HepG2 (cell line): ENCODE results near the gene SLC16A4. TPM values are rescaled to one million over a fixed set of nuclear protein-coding genes. Genes with fewer than 3 reads are reported as not detected.

Experiments
- ADNP ChIP-seq: sonication (generic); formaldehyde crosslinking; IDR thresholded peaks from 2 replicates; pipeline ENCODE4 v1.4.0; 2020; ENCODE audit warnings: missing genetic modification reagents
- KMT2A ChIP-seq: sonication (generic); formaldehyde crosslinking; IDR thresholded peaks from 2 replicates; pipeline ENCODE4 v1.4.0; 2020; ENCODE audit warnings: missing genetic modification reagents
- MED1 ChIP-seq: sonication (generic); formaldehyde crosslinking; IDR thresholded peaks from 2 replicates; pipeline ENCODE4 v1.4.0; 2020; ENCODE audit warnings: missing genetic modification reagents
- MYC ChIP-seq: sonication (generic); formaldehyde crosslinking; IDR thresholded peaks from 2 replicates; pipeline ENCODE4 v1.9.0; 2021; ENCODE audit warnings: missing genetic modification reagents, borderline replicate concordance
- NRL ChIP-seq: sonication (generic); formaldehyde crosslinking; IDR thresholded peaks from 2 replicates; pipeline ENCODE4 v1.5.0; 2020; ENCODE audit warnings: missing genetic modification reagents, mild to moderate bottlenecking, moderate library complexity, borderline replicate concordance
- POLR2A ChIP-seq, 2 experiments: IDR thresholded peaks; 2 replicates each; pipeline ENCODE4 v1.6.1; 2011; ENCODE audit warnings: low read depth in 2 of 2, low read length in 2 of 2, mild to moderate bottlenecking in 1 of 2, moderate library complexity in 1 of 2; ENCODE audit not compliant: insufficient read depth in 1 of 2
- POLR2G ChIP-seq: fragments of 200-400 bp; formaldehyde crosslinking; IDR thresholded peaks from 2 replicates; pipeline ENCODE4 v1.6.1; 2018; ENCODE audit warnings: mild to moderate bottlenecking, low read depth, low read length, moderate library complexity
- SATB2 ChIP-seq: sonication (generic); formaldehyde crosslinking; IDR thresholded peaks from 2 replicates; pipeline ENCODE4 v1.5.0; 2020; ENCODE audit warnings: missing genetic modification reagents
- THYN1 ChIP-seq: sonication (generic); formaldehyde crosslinking; IDR thresholded peaks from 2 replicates; pipeline ENCODE4 v1.8.1; 2023; ENCODE audit warnings: low read depth, mild to moderate bottlenecking, moderate library complexity, missing genetic modification reagents, borderline replicate concordance
- ZBTB21 ChIP-seq: sonication (generic); formaldehyde crosslinking; IDR thresholded peaks from 2 replicates; pipeline ENCODE4 v1.4.0; 2020; ENCODE audit warnings: missing genetic modification reagents
- ZFP36 ChIP-seq: fragments of 150-350 bp; IDR thresholded peaks from 2 replicates; pipeline ENCODE4 v1.6.1; 2018; ENCODE audit warnings: borderline replicate concordance, low read length, low read depth; ENCODE audit not compliant: partially characterized antibody
- ZNF253 ChIP-seq: sonication (generic); formaldehyde crosslinking; IDR thresholded peaks from 2 replicates; pipeline ENCODE4 v1.8.0; 2022; ENCODE audit warnings: mild to moderate bottlenecking, missing genetic modification reagents, borderline replicate concordance
- ZNF274 ChIP-seq: sonication (generic); formaldehyde crosslinking; IDR thresholded peaks from 2 replicates; pipeline ENCODE4 v1.5.1; 2020; ENCODE audit warnings: mild to moderate bottlenecking, missing genetic modification reagents
- ZNF44 ChIP-seq: sonication (generic); formaldehyde crosslinking; IDR thresholded peaks from 2 replicates; pipeline ENCODE4 v1.5.1; 2020; ENCODE audit warnings: mild to moderate bottlenecking, missing genetic modification reagents
- ZNF562 ChIP-seq: sonication (generic); formaldehyde crosslinking; IDR thresholded peaks from 2 replicates; pipeline ENCODE4 v1.8.0; 2022; ENCODE audit warnings: missing genetic modification reagents, borderline replicate concordance
- ZNF616 ChIP-seq: sonication (generic); formaldehyde crosslinking; IDR thresholded peaks from 2 replicates; pipeline ENCODE4 v1.5.0; 2020; ENCODE audit warnings: low read depth, mild to moderate bottlenecking, missing genetic modification reagents
- ZNF782 ChIP-seq: sonication (generic); formaldehyde crosslinking; IDR thresholded peaks from 2 replicates; pipeline ENCODE4 v1.4.0; 2020; ENCODE audit warnings: missing genetic modification reagents, mild to moderate bottlenecking, borderline replicate concordance
- ZSCAN9 ChIP-seq: IDR thresholded peaks from 2 replicates; pipeline ENCODE4 v1.6.1; 2016; ENCODE audit warnings: borderline replicate concordance
- polyA plus RNA-seq, 8 experiments: library from polyadenylated mRNA; depleted of rRNA in 3 of 8; stranded (reverse) in 7 of 8; unstranded in 1 of 8; fragments of >200 nt; fragmentation: Illumina TruSeq in 4 of 8; extraction: Trizol in 4 of 8; gene quantifications; 2 replicates each; pipeline versions ENCODE4 v1.2.1 to v1.2.3, GENCODE V29; 2011 to 2016; ENCODE audit warnings: low read depth in 4 of 8, missing spikeins in 1 of 8, mixed read lengths in 1 of 8; ENCODE audit not compliant: insufficient read depth in 1 of 8
- total RNA-seq, 5 experiments: library from RNA; depleted of rRNA; stranded (reverse); fragments of >200 nt; fragmentation: Illumina TruSeq; extraction: Trizol; gene quantifications; 2 replicates each; pipeline ENCODE4 v1.2.3, GENCODE V29; 2016; ENCODE audit warnings: low read depth in 1 of 5
- TF ChIP-seq, protein P1 (sequence below): sonication (generic); formaldehyde crosslinking; IDR thresholded peaks from 2 replicates; pipeline ENCODE4 v1.4.0; 2020; ENCODE audit warnings: low read depth, mild to moderate bottlenecking, missing genetic modification reagents
- TF ChIP-seq, protein P2 (sequence below): sonication (generic); formaldehyde crosslinking; IDR thresholded peaks from 2 replicates; pipeline ENCODE4 v1.8.1; 2023; ENCODE audit warnings: mild to moderate bottlenecking, missing genetic modification reagents
- TF ChIP-seq, protein P3 (sequence below): sonication (generic); formaldehyde crosslinking; IDR thresholded peaks from 2 replicates; pipeline ENCODE4 v1.9.0; 2021; ENCODE audit warnings: missing genetic modification reagents, borderline replicate concordance
- TF ChIP-seq, protein P4 (sequence below): sonication (generic); formaldehyde crosslinking; conservative IDR thresholded peaks from 2 replicates; pipeline ENCODE4 v1.4.0; 2020; ENCODE audit warnings: mild to moderate bottlenecking, missing genetic modification reagents, moderate library complexity

SLC16A4 gene
- total and polyA plus RNA-seq, 2 of the 13 experiments (the other 11 are each of a cell fraction or from before 2014, with no cell fraction given): 1.1 to 1.5 TPM

DNA sequence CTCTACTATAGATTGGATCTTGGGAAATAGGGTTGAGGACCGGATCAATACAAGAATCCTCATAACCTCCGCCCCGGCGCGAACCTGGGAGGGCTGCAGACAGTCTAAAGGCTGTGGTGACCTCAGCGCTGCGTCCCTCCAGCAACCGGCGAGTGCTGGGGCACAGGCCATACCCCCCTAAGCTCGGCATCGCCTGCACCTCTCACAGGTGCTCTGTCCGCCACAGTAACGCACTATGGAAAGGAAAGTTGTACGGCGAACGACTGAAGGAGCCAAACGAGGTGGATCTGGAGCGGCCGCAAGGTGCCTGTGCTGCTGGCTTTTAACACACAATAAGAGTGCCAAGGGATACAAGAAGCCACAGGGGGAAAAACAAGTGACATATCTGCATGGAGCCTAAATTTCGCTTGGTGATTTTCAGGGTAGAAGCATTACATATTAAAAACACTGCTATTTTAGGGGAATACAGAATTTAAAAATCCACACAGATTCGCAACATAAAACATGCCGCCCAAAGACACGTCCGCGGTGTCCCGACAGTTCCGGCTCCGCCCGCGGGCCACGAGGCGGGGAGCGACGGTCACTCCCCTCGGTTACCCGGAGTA, 53.0 kb downstream of the SLC16A4 start (continued):
- peak in 1 of 2 experiments; percentile 45; a peak in 1 of 4 replicates for TF ChIP-seq POLR2A (IDR thresholded peaks at IDR 0.05; ENCODE audit: insufficient read depth in 1 of 2, low read depth in 2 of 2, low read length in 2 of 2)
- TF ChIP-seq, protein P1, sequence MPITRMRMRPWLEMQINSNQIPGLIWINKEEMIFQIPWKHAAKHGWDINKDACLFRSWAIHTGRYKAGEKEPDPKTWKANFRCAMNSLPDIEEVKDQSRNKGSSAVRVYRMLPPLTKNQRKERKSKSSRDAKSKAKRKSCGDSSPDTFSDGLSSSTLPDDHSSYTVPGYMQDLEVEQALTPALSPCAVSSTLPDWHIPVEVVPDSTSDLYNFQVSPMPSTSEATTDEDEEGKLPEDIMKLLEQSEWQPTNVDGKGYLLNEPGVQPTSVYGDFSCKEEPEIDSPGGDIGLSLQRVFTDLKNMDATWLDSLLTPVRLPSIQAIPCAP (CRISPR knock-in tag): peak; percentile 51; the same call in 1 of the 2 replicates
- 0 out of 2 replicates have a peak, but pooled peaks have one; percentile 82 for TF ChIP-seq ZNF274 (CRISPR knock-in tag)
- TF ChIP-seq, protein P2, sequence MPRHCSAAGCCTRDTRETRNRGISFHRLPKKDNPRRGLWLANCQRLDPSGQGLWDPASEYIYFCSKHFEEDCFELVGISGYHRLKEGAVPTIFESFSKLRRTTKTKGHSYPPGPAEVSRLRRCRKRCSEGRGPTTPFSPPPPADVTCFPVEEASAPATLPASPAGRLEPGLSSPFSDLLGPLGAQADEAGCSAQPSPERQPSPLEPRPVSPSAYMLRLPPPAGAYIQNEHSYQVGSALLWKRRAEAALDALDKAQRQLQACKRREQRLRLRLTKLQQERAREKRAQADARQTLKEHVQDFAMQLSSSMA (CRISPR knock-in tag): no peak; the same call in 1 of the 2 replicates
- no peak for TF ChIP-seq ZNF782 (CRISPR knock-in tag)
- 0 out of 2 replicates have a peak, but pooled peaks have one; percentile 26 for TF ChIP-seq ZNF616 (CRISPR knock-in tag)
- no peak for TF ChIP-seq ZBTB21 (CRISPR knock-in tag)
- TF ChIP-seq ADNP: no peak
- no peak for TF ChIP-seq MYC (CRISPR knock-in tag)
- peak; percentile 12; the same call in 1 of the 2 replicates for TF ChIP-seq KMT2A (CRISPR knock-in tag)
- no peak for TF ChIP-seq ZSCAN9 (CRISPR knock-in tag)
- TF ChIP-seq ZNF44 (CRISPR knock-in tag): peak; percentile 64; the same call in 1 of the 2 replicates
- TF ChIP-seq MED1: peak; percentile 6; the same call in 1 of the 2 replicates
- TF ChIP-seq NRL (CRISPR knock-in tag): no peak; the same call in 1 of the 2 replicates
- no peak for TF ChIP-seq THYN1 (CRISPR knock-in tag)
- peak; percentile 27; the same call in 1 of the 2 replicates for TF ChIP-seq POLR2G
- TF ChIP-seq ZFP36: no peak
- TF ChIP-seq, protein P3, sequence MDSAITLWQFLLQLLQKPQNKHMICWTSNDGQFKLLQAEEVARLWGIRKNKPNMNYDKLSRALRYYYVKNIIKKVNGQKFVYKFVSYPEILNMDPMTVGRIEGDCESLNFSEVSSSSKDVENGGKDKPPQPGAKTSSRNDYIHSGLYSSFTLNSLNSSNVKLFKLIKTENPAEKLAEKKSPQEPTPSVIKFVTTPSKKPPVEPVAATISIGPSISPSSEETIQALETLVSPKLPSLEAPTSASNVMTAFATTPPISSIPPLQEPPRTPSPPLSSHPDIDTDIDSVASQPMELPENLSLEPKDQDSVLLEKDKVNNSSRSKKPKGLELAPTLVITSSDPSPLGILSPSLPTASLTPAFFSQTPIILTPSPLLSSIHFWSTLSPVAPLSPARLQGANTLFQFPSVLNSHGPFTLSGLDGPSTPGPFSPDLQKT (CRISPR knock-in tag): no peak
- TF ChIP-seq, protein P4, sequence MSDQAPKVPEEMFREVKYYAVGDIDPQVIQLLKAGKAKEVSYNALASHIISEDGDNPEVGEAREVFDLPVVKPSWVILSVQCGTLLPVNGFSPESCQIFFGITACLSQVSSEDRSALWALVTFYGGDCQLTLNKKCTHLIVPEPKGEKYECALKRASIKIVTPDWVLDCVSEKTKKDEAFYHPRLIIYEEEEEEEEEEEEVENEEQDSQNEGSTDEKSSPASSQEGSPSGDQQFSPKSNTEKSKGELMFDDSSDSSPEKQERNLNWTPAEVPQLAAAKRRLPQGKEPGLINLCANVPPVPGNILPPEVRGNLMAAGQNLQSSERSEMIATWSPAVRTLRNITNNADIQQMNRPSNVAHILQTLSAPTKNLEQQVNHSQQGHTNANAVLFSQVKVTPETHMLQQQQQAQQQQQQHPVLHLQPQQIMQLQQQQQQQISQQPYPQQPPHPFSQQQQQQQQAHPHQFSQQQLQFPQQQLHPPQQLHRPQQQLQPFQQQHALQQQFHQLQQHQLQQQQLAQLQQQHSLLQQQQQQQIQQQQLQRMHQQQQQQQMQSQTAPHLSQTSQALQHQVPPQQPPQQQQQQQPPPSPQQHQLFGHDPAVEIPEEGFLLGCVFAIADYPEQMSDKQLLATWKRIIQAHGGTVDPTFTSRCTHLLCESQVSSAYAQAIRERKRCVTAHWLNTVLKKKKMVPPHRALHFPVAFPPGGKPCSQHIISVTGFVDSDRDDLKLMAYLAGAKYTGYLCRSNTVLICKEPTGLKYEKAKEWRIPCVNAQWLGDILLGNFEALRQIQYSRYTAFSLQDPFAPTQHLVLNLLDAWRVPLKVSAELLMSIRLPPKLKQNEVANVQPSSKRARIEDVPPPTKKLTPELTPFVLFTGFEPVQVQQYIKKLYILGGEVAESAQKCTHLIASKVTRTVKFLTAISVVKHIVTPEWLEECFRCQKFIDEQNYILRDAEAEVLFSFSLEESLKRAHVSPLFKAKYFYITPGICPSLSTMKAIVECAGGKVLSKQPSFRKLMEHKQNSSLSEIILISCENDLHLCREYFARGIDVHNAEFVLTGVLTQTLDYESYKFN (CRISPR knock-in tag): no peak; the same call in 1 of the 2 replicates
- TF ChIP-seq SATB2: no peak
- TF ChIP-seq ZNF562 (CRISPR knock-in tag): 0 out of 2 replicates have a peak, but pooled peaks have one; percentile 53
- TF ChIP-seq ZNF253 (CRISPR knock-in tag): 0 out of 2 replicates have a peak, but pooled peaks have one; percentile 13
